Activated CD4-positive, CD25-positive, alpha-beta regulatory T cell treated with anti-CD3 and anti-CD28 coated beads, Interleukin-2, amount 50 U/mL, for 24 hours (primary cell): ENCODE data around the gene TGM5.
"Not testable (repeated sequence)": the region's sequence is repeated elsewhere in the genome, so short reads cannot be mapped to it uniquely, and the experiment has no call there.

ENCODE experiments used
- ATAC-seq, 2 donors: fragments of 150-1000 bp; cut with Tn5 transposase; one replicate each; pipeline ENCODE4 v1.10.0; 2021; ENCODE audit warnings: mild to moderate bottlenecking in 1 of 2, moderate library complexity in 1 of 2

TGM5 gene

DNA sequence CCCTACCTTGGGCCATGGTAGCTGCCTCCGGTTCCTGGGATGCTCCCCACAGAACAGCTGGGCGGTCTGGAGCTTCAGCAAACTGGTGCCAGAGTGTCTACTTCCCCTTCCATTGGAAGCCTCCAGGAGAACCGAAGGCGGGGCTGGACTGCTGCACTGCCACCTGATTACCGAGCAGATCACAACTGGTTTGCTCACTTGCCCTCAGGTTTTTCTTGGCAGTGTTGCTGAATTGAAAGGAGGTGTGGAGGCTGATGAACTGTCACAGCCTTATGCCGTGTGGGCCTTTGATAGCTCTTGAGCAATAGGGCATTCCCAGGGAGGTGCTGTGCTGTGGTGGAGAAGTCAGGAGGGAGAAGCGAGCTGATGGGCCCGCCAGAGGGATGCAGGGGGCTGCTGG is at the start of gene TGM5:
Gene TGM5 (minus strand): TSS at position 95 of the 400 bp plus-strand sequence. CDS start 79 bp downstream, at position 16.
- ATAC-seq: no peak

DNA sequence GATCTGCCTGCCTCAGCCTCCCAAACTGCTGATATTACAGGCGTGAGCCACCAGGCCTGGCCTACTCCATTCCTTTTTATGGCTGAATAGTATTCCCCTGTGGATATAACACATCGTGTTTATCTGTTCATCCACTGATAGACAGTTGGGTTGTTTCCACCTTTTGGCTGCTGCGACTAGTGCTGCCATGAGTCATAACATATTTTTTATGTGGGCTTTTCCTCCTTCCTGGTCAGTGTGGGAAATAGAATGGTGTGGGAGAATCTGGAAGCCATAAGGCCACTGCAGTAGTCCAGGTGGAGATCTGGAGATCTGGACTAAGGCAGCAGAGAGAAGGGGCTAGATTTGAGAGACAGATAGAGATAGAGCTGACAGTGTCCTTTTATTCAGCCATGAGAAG is 47.4 kb upstream of the TGM5 start:
- ATAC-seq: no peak

DNA sequence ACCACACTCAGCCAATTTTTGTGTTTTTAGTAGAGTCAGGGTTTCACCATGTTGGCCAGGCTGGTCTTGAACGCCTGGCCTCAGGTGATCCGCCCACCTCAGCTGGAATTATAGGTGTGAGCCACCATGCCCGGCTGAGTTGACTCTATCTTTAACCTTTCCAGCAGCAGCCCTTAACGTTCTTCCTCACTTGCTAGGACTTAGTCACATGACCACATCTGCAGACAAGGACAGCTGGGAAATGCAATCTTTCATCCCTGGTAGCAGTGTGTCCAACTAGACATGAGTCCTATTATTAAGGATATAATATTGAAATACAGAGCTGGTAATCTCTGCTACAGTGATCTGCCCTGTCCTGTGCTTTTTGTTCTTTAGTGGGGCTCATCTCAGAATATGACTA is 45.6 kb upstream of the TGM5 start:
- no peak for ATAC-seq

DNA sequence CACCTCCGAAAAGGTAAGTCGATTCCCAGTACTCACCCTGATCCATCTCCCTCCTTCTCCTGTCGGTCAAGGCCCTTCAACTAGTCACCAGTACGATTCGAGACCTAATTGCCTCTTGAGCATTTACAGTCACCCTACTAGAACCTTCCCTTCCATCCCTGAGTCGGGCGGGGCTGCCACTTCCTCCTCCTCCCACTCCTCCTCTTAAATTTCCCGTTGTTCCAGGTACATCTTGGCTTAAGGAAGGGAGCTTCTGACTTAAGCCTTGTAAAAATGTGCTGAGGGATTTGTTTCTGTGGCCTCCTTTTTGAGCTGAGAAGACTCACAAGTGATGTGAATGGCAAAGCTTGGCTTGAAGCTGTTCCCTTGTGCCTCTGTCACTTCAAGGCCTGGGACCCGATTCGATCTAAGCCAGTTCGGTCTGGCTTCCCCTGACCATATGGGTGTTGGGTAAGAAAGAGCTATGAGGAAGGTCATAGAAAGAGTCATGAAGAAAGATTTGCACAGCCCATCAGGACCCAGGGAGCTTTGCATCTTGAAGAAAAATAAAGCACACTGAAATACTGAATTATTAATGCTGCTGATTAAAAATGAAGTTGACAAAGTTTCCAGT is 35.6 kb upstream of the TGM5 start, which contains the start of gene TGM7:
Gene TGM7 (minus strand): TSS at position 51 of the 613 bp plus-strand sequence.
- no peak for ATAC-seq

GRCh38 chr15:43299884-43300283 is 33.2 kb upstream of the TGM5 start:
- no peak for ATAC-seq

DNA sequence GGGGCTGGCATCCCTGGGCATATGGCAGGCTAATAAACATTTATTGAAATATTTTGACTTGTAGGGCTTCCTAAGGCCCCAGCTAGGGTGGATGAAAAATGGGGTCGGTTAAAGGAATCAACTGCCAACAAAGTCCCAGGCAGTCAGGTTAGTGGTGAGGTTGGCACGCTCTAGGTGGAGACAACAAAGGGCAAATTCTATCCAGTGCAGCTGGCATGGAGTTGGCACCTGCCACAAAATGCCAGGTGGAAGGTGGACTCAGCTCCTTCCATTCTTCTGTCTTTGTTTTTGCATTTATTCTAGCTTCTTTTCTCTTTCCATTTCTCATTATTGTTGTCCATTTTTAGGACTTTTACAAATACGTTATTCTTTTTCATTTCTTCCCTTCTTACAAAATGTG is 32.7 kb upstream of the TGM5 start:
- no peak for ATAC-seq

DNA sequence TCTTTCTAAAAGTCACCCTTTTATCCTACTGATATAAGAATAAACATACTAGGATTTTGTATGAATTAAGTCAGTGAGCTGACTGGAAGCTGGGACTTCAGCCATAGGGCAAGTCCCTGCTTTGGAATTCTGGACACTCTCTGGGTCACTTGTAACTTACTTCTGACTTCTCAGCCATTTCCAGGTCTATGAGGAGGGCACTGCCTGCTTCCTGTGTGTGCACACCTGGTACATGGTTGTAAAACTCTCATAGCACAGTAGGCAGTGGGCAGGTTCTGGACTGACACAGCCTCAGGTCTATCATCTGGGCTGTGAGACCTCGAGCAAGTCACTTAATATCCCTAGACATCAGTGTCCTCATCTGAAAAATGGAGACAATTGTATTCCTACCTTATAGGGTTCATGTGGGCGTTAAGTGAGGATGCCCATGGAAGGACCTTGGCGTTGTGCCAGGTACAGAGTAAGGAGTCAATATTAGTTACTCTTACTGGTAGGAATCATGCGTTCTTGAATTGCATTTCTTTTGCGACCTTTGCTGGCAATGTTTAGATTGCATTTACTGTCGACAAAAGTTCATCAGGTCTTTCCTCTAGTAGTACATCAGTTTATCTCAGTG is 27.5 kb upstream of the TGM5 start:
- no peak for ATAC-seq

GRCh38 chr15:43293432-43293831 is 26.7 kb upstream of the TGM5 start:
- ATAC-seq: no peak

- no peak for ATAC-seq
These were observed 25.8 kb upstream of the TGM5 start for GRCh38 chr15:43292375-43293078.

DNA sequence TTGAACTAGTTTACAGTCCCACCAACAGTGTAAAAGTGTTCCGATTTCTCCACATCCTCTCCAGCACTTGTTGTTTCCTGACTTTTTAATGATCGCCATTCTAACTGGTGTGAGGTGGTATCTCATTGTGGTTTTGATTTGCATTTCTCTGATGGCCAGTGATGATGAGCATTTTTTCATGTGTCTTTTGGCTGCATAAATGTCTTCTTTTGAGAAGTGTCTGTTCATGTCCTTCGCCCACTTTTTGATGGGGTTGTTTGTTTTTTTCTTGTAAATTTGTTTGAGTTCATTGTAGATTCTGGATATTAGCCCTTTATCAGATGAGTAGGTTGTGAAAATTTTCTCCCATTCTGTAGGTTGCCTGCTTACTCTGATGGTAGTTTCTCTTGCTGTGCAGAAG is 22.9 kb upstream of the TGM5 start:
- ATAC-seq: not testable (repeated sequence)

DNA sequence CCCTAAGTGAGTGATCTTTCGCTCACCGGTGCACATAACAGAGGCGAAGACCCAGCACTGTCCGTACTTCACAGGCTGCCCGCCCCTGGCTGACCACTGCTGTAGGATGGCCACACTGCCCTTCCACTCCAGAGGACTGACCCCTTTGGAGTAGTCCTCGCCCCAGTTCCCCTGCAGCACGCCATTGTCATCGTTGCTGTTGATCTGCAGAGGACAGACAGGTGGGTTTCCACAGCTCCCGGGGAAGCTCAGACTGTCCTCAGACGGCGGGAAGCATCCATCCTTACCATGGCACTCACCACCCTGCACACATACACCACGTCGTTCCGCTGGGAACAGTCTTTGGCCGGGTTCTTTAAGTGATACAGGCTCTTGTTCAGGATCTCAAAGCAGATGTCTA is 20.5 kb upstream of the TGM5 start:
- ATAC-seq: no peak

DNA sequence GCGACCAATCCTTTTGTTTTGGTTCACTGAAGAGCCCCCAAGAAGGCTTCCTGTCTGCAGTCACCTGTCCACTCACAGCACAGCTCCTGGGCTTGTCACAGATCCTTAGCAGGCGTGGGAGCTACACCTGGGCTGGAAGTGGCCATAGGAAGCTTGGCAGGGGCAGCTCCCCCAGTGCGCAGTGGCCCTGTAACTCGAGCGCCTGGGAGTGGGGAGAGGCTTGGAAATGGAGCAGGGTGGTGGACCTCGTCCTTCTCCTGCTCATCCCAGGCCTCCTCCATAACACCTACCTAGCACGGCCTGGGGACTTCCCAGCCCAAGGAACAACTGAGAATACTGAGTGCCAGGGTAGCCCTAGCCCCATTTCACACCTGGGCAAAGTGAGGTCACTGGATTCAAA is 19.3 kb upstream of the TGM5 start:
- ATAC-seq: no peak

- peak in 1 of 2 donors; percentile 73 for ATAC-seq
These were observed 18.9 kb upstream of the TGM5 start for GRCh38 chr15:43285609-43286037.

GRCh38 chr15:43283526-43283925 is 16.8 kb upstream of the TGM5 start:
- ATAC-seq: no peak

GRCh38 chr15:43281926-43282602 is 15.3 kb upstream of the TGM5 start:
- ATAC-seq: no peak

- no peak for ATAC-seq
These were observed 14.3 kb upstream of the TGM5 start for GRCh38 chr15:43280996-43281395.

DNA sequence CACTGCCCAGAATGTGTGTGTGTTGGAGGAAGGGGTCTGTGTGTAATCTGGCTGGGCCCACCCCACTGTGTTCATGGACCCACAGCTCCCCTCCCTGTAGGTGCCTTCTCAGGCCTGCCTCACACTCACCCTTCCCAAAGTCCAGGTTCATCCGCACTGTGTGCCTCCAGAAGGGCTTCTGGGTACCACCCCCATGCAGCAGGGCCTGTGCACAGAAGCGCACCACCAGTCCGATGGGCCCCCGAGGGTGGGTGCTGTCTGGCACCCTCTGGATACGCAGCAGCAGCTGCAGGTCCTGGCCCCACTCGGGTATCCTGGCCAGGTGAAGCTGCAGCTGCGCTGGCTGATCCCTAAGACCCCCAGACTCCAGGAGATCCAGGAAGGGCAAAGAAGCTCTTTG is 12.8 kb upstream of the TGM5 start:
- ATAC-seq: no peak

GRCh38 chr15:43278869-43279268 is 12.1 kb upstream of the TGM5 start:
- no peak for ATAC-seq

DNA sequence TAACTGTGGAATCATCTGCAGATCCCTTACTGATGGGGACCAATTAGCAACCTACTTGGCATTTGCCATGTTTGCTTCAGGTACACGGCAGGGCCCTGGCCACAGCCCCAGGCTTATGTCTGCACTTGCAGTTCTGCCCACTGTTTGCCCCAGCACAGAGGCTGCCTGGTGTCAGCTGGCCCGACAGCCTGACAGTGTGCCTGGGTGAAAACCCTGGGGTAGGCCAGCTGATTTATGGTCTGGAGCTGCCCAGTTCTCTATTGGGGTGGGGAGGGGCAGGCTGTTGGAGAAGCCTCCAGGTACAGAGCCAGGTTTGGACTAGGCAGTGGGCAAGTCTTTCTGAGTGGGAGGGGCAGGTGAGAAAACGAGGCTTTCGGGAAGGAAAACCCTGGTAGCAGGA is 11.2 kb upstream of the TGM5 start:
- no peak for ATAC-seq

DNA sequence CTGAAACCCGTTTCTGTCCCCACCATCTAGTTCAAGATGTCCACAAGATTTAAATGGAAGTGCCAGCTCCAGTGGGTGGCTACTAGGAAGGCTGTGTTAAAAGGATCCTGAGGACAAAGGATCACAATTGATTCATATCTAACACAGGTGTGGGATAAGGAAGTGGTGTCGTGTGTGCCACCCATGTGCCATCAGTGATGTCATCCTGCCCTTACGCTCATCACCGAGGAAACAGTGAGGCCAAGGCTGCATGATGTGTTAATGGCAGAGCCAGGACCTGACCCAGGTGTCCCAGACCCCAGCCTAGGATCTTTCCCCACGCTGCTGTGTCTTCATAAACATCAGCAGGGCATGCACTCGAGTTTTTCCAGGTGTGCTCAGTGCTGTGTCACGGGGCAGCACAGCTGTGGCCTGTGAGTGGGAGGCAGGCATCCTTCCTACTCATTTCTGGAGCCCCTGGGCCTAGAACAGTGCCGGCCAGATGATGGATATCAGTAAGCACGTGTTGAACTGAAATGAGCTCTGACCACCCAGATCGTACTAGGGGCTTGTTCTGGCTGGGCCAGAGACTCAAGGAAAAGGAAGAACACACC is 10.6 kb upstream of the TGM5 start:
- ATAC-seq: no peak

DNA sequence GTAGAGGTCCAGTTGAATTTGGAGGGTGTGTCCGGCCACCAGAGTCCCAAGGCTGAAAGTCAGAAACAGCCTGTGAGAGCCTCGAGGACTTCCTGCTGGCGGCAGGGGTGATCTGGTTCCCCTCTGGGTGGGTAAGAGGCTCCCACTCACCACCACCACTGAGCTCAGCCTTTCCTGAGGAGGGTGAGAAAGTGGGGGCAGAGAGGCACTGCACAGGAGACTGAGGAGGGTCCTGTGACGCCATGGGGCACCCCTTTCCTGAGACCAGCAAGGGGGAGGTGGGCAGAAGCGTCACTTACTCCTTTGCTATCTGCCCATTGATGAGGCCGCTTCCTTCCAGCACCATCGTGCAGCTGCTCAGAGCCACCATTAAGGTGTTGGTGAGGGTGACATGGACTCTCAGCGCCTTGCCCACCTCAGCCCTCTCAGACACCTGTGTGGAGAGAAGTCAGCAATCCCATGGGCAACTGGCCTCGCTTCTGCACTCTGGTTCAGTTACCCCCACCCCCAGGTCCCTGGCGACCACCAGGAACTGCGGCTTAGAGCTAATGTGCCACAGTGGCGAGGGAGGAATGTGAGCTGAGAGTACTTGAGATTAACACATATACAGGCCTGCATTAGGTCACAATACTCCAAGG is 10.0 kb upstream of the TGM5 start:
- ATAC-seq: no peak

DNA sequence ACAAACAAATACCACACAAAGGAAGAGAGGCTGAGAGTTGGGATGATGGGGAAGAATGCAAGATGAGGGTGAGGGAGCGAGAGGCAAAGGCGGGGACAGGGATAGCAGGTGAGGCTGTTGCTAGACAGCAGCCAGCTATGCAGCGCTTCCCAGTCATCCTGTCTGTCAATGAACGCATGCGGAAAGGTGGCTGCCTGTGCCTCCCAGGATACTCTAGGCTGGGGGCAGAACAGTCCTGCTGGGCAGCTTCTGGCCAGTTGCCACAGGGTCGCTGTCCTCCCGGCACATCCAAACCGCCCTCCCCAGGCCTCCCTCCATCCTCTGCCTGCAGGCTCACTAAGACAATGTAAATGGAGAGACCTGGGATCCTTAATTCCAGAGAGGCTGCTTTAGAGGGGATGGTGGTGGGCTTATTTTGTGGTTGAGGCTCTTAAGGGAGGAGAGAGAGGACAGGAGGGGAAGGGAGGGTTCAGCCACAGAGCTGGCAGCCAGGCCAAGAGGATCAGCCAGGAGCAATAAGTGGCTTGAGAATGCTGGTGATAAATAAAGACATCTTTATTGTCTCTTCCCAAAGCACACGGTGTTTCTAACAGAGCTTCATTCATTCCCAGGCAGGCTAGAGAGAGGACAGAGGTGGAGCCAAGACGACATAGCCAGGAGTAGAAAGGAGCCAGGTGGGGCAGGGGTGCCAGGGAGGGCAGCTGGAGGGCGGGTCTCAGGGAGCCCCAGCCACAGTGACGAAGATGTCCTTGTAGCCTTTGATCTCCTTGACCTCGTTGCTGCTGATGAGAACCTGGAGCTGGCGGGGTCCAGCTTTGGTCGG is 9.2 kb upstream of the TGM5 start:
- ATAC-seq: no peak
